HepG2 (cell line): ENCODE results near the gene REM2. TPM values are rescaled to one million over a fixed set of nuclear protein-coding genes. Genes with fewer than 3 reads are reported as not detected.
A peak's percentile ranks its signal among the peaks of the same experiment; 100 is the strongest.

Source experiments
- CENPX ChIP-seq: sonication (generic); formaldehyde crosslinking; IDR thresholded peaks from 2 replicates; pipeline ENCODE4 v1.9.0; 2021; ENCODE audit warnings: mild to moderate bottlenecking, missing genetic modification reagents, moderate library complexity
- DR1 ChIP-seq: sonication (generic); formaldehyde crosslinking; IDR thresholded peaks from 2 replicates; pipeline ENCODE4 v1.8.0; 2021; ENCODE audit warnings: mild to moderate bottlenecking, missing genetic modification reagents, inconsistent platforms
- FOXP1 ChIP-seq, 2 experiments: fragments of 450-650 bp in 1 of 2; IDR thresholded peaks; 2 replicates each; pipeline ENCODE4 v1.6.1; 2017 to 2018; ENCODE audit warnings: antibody characterized with exemption in 1 of 2
- JUN ChIP-seq: sonication (generic); formaldehyde crosslinking; IDR thresholded peaks from 2 replicates; pipeline ENCODE4 v1.4.0; 2020; ENCODE audit warnings: mild to moderate bottlenecking, missing genetic modification reagents
- KLF12 ChIP-seq: sonication (generic); formaldehyde crosslinking; IDR thresholded peaks from 2 replicates; pipeline ENCODE4 v1.4.0; 2020; ENCODE audit warnings: missing genetic modification reagents, borderline replicate concordance
- KMT2A ChIP-seq: sonication (generic); formaldehyde crosslinking; IDR thresholded peaks from 2 replicates; pipeline ENCODE4 v1.4.0; 2020; ENCODE audit warnings: missing genetic modification reagents
- NR2F2 ChIP-seq: IDR thresholded peaks from 2 replicates; pipeline ENCODE4 v1.6.1; 2012; ENCODE audit warnings: low read depth, inconsistent platforms, borderline replicate concordance
- POGK ChIP-seq: sonication (generic); formaldehyde crosslinking; conservative IDR thresholded peaks from 2 replicates; pipeline ENCODE4 v1.8.0; 2022; ENCODE audit warnings: mild to moderate bottlenecking, moderate library complexity, missing genetic modification reagents
- POLR2AphosphoS2 ChIP-seq: IDR thresholded peaks from 2 replicates; pipeline ENCODE4 v1.6.1; 2011; ENCODE audit warnings: low read depth, low read length, improper control_type of control experiment
- PRDM4 ChIP-seq: sonication (generic); formaldehyde crosslinking; IDR thresholded peaks from 2 replicates; pipeline ENCODE4 v1.9.0; 2021; ENCODE audit warnings: missing genetic modification reagents, borderline replicate concordance
- SMAD1 ChIP-seq: sonication (generic); formaldehyde crosslinking; IDR thresholded peaks from 2 replicates; pipeline ENCODE4 v1.4.0; 2020; ENCODE audit warnings: missing genetic modification reagents, low read depth, mild to moderate bottlenecking, borderline replicate concordance
- TBX3 ChIP-seq: fragments of 450-650 bp; IDR thresholded peaks from 2 replicates; pipeline ENCODE4 v1.6.1; 2017; ENCODE audit warnings: antibody characterized with exemption, mild to moderate bottlenecking, inconsistent platforms, borderline replicate concordance
- TFE3 ChIP-seq: IDR thresholded peaks from 2 replicates; pipeline ENCODE4 v1.6.1; 2016
- TP53 ChIP-seq: sonication (generic); formaldehyde crosslinking; conservative IDR thresholded peaks from 2 replicates; pipeline ENCODE4 v1.4.0; 2020; ENCODE audit warnings: missing genetic modification reagents
- ZBTB7B ChIP-seq: sonication (generic); formaldehyde crosslinking; IDR thresholded peaks from 2 replicates; pipeline ENCODE4 v1.4.0; 2020; ENCODE audit warnings: missing genetic modification reagents
- ZNF136 ChIP-seq: sonication (generic); formaldehyde crosslinking; IDR thresholded peaks from 2 replicates; pipeline ENCODE4 v1.8.1; 2022; ENCODE audit warnings: low read depth, mild to moderate bottlenecking, moderate library complexity, missing genetic modification reagents
- ZNF34 ChIP-seq: sonication (generic); formaldehyde crosslinking; IDR thresholded peaks from 2 replicates; pipeline ENCODE4 v1.4.0; 2020; ENCODE audit warnings: mild to moderate bottlenecking, missing genetic modification reagents, borderline replicate concordance
- ZNF816 ChIP-seq: sonication (generic); formaldehyde crosslinking; IDR thresholded peaks from 2 replicates; pipeline ENCODE4 v1.8.0; 2022; ENCODE audit warnings: missing genetic modification reagents, mild to moderate bottlenecking, borderline replicate concordance
- polyA plus RNA-seq, 8 experiments: library from polyadenylated mRNA; depleted of rRNA in 3 of 8; stranded (reverse) in 7 of 8; unstranded in 1 of 8; fragments of >200 nt; fragmentation: Illumina TruSeq in 4 of 8; extraction: Trizol in 4 of 8; gene quantifications; 2 replicates each; pipeline versions ENCODE4 v1.2.1 to v1.2.3, GENCODE V29; 2011 to 2016; ENCODE audit warnings: low read depth in 4 of 8, missing spikeins in 1 of 8, mixed read lengths in 1 of 8; ENCODE audit not compliant: insufficient read depth in 1 of 8
- total RNA-seq, 5 experiments: library from RNA; depleted of rRNA; stranded (reverse); fragments of >200 nt; fragmentation: Illumina TruSeq; extraction: Trizol; gene quantifications; 2 replicates each; pipeline ENCODE4 v1.2.3, GENCODE V29; 2016; ENCODE audit warnings: low read depth in 1 of 5
- TF ChIP-seq, protein P1 (sequence below): sonication (generic); formaldehyde crosslinking; conservative IDR thresholded peaks from 2 replicates; pipeline ENCODE4 v1.5.0; 2020; ENCODE audit warnings: missing genetic modification reagents
- TF ChIP-seq, protein P2 (sequence below): sonication (generic); formaldehyde crosslinking; IDR thresholded peaks from 2 replicates; pipeline ENCODE4 v1.8.1; 2023; ENCODE audit warnings: missing genetic modification reagents, inconsistent platforms, borderline replicate concordance

Gene REM2
- total and polyA plus RNA-seq, 2 of the 13 experiments (the other 11 are each of a cell fraction or from before 2014, with no cell fraction given), result 0.20 TPM; not detected in 1

DNA sequence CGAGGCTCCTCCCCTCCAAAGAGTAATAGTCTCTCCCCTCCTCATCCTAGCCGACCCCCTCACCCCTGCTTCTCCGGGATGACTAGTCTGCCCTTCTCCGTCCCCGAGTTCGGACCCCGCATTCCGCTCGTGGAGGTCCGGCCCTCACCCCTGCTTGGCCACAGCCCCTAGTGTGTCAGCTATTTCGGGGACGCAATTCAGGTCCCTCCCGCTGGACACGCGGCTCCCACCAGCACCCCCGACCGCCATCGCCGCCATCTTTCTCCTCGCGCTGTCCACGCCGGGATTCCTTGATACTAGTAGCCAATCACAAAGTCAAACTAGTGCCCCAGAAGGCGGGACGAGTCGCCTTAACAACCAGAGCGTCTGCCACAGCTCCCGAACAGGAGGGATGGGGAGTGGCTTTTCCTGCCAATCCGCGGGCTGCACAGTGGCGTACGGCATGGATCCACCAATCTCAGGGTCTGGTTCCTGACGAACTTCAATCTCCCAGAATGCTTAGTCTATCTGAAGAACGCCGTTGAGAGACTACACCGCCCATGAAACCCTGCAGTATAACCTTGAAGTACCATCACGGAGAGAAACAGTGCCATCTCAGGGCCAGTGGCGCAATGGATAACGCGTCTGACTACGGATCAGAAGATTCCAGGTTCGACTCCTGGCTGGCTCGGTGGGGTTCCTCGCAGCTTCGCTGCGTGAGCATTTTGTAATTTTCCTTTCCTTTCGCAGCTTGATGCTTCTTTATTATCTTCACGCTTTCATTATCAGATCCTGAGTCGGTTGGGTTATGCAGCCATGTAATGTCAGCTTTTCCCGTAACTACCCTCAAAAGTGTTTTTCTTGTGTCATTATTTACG is 46.3 kb downstream of the REM2 start, which contains the start of gene PRMT5 (continued):
- TF ChIP-seq, protein P1, sequence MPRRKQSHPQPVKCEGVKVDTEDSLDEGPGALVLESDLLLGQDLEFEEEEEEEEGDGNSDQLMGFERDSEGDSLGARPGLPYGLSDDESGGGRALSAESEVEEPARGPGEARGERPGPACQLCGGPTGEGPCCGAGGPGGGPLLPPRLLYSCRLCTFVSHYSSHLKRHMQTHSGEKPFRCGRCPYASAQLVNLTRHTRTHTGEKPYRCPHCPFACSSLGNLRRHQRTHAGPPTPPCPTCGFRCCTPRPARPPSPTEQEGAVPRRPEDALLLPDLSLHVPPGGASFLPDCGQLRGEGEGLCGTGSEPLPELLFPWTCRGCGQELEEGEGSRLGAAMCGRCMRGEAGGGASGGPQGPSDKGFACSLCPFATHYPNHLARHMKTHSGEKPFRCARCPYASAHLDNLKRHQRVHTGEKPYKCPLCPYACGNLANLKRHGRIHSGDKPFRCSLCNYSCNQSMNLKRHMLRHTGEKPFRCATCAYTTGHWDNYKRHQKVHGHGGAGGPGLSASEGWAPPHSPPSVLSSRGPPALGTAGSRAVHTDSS (CRISPR knock-in tag), result peak; percentile 100
- peak; percentile 90 for TF ChIP-seq SMAD1 (CRISPR knock-in tag)
- TF ChIP-seq KMT2A (CRISPR knock-in tag), result peak; percentile 92
- peak; percentile 99 for TF ChIP-seq KLF12 (CRISPR knock-in tag)
- TF ChIP-seq, protein P2, sequence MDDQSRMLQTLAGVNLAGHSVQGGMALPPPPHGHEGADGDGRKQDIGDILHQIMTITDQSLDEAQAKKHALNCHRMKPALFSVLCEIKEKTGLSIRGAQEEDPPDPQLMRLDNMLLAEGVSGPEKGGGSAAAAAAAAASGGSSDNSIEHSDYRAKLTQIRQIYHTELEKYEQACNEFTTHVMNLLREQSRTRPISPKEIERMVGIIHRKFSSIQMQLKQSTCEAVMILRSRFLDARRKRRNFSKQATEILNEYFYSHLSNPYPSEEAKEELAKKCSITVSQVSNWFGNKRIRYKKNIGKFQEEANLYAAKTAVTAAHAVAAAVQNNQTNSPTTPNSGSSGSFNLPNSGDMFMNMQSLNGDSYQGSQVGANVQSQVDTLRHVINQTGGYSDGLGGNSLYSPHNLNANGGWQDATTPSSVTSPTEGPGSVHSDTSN (CRISPR knock-in tag), result no peak
- TF ChIP-seq TP53 (CRISPR knock-in tag), result peak; percentile 97
- TF ChIP-seq CENPX, result no peak
- no peak; the same call in 1 of the 2 replicates for TF ChIP-seq TBX3
- TF ChIP-seq POGK (CRISPR knock-in tag), result peak; percentile 99
- peak; percentile 83; the same call in 1 of the 2 replicates for TF ChIP-seq DR1 (CRISPR knock-in tag)
- no peak; the same call in 1 of the 2 replicates for TF ChIP-seq ZNF816
- peak; percentile 80 for TF ChIP-seq ZBTB7B
- peak; percentile 97 for TF ChIP-seq POLR2AphosphoS2
- peak; percentile 99 for TF ChIP-seq ZNF34 (CRISPR knock-in tag)
- peak; percentile 66; the same call in 1 of the 2 replicates for TF ChIP-seq TFE3
- peak; percentile 100 for TF ChIP-seq ZNF136 (CRISPR knock-in tag)
- TF ChIP-seq PRDM4 (CRISPR knock-in tag), result peak; percentile 95
- no peak for TF ChIP-seq NR2F2
- peak; percentile 90 for TF ChIP-seq JUN (CRISPR knock-in tag)
- no peak for TF ChIP-seq FOXP1 (IDR thresholded peaks at IDR 0.05)
- peak; percentile 80 for TF ChIP-seq FOXP1 (CRISPR knock-in tag; IDR thresholded peaks at IDR 0.05)
